HEK293 (cell line): ENCODE data around the gene MYH7B.

Experiments used
- CTCF ChIA-PET: fragments of 350-600 bp; formaldehyde crosslinking; extraction: SDS; loops from one replicate; lab custom pipeline; 2021; ENCODE audit warnings: antibody characterized with exemption; lab: Yijun Ruan, JAX
- POLR2A ChIA-PET: fragments of 300-600 bp; formaldehyde crosslinking; extraction: SDS; loops from one replicate; lab custom pipeline; 2020; ENCODE audit warnings: antibody characterized with exemption, inconsistent platforms; lab: Yijun Ruan, JAX
- H3K27ac ChIP-seq: fragments of 200-500 bp; sonication (Bioruptor generic); 2 replicates; pipeline ENCODE4 v1.5.1; 2014; ENCODE audit warnings: low read depth, low read length, control low read depth, inconsistent platforms; ENCODE audit errors: extremely low read depth
- H3K36me3 ChIP-seq, 2 experiments: fragments of 200-500 bp in 1 of 2; sonication (Bioruptor generic) in 1 of 2; 1 replicate in 1 of 2; 2 replicates in 1 of 2; pipeline ENCODE4 v1.5.1; 2014 to 2017; ENCODE audit warnings: inconsistent platforms in 2 of 2, low read length in 2 of 2; ENCODE audit not compliant: control insufficient read depth in 2 of 2, insufficient read depth in 1 of 2
- H3K4me1 ChIP-seq: fragments of 200-500 bp; sonication (Bioruptor generic); 2 replicates; pipeline ENCODE4 v1.5.1; 2014; ENCODE audit warnings: mild to moderate bottlenecking, low read length, inconsistent platforms; ENCODE audit not compliant: control insufficient read depth, insufficient read depth
- H3K4me3 ChIP-seq: 2 replicates; pipeline ENCODE4 v1.5.1; 2011; ENCODE audit warnings: low read depth, mild to moderate bottlenecking, control low read depth, low read length, moderate library complexity
- H3K9me3 ChIP-seq: fragments of 200-500 bp; sonication (Bioruptor generic); 2 replicates; pipeline ENCODE4 v1.5.1; 2014; ENCODE audit warnings: low read depth, low read length, inconsistent platforms; ENCODE audit not compliant: control insufficient read depth, insufficient read depth
- GLIS1 ChIP-seq: fragments of 450-650 bp; formaldehyde crosslinking; IDR thresholded peaks from 2 replicates; pipeline ENCODE4 v1.5.1; 2016; ENCODE audit warnings: missing biosample characterization, missing genetic modification characterization
- KLF7 ChIP-seq: fragments of 450-650 bp; formaldehyde crosslinking; IDR thresholded peaks from 2 replicates; pipeline ENCODE4 v1.5.1; 2016; ENCODE audit warnings: missing biosample characterization, missing genetic modification characterization, borderline replicate concordance
- SCRT1 ChIP-seq: fragments of 450-650 bp; formaldehyde crosslinking; IDR thresholded peaks from 2 replicates; pipeline ENCODE4 v1.5.1; 2016; ENCODE audit warnings: missing biosample characterization, missing genetic modification characterization, borderline replicate concordance
- WT1 ChIP-seq: fragments of 450-650 bp; formaldehyde crosslinking; IDR thresholded peaks from 2 replicates; pipeline ENCODE4 v1.5.1; 2016; ENCODE audit warnings: missing biosample characterization, missing genetic modification characterization
- ZBTB10 ChIP-seq: fragments of 450-650 bp; formaldehyde crosslinking; IDR thresholded peaks from 2 replicates; pipeline ENCODE4 v1.5.1; 2016; ENCODE audit warnings: missing biosample characterization, missing genetic modification characterization
- ZBTB6 ChIP-seq: fragments of 450-650 bp; formaldehyde crosslinking; IDR thresholded peaks from 2 replicates; pipeline ENCODE4 v1.5.1; 2017; ENCODE audit warnings: missing biosample characterization, missing genetic modification characterization
- ZNF132 ChIP-seq: fragments of 450-650 bp; formaldehyde crosslinking; IDR thresholded peaks from 2 replicates; pipeline ENCODE4 v1.5.1; 2017; ENCODE audit warnings: missing biosample characterization, missing genetic modification characterization, borderline replicate concordance
- ZNF148 ChIP-seq: fragments of 450-650 bp; formaldehyde crosslinking; IDR thresholded peaks from 2 replicates; pipeline ENCODE4 v1.5.0; 2017; ENCODE audit warnings: missing biosample characterization, missing genetic modification characterization, borderline replicate concordance
- ZNF18 ChIP-seq: fragments of 450-650 bp; formaldehyde crosslinking; IDR thresholded peaks from 2 replicates; pipeline ENCODE4 v1.5.1; 2016; ENCODE audit warnings: missing biosample characterization, missing genetic modification characterization
- ZNF202 ChIP-seq: fragments of 450-650 bp; formaldehyde crosslinking; IDR thresholded peaks from 2 replicates; pipeline ENCODE4 v1.5.1; 2016; ENCODE audit warnings: missing biosample characterization, missing genetic modification characterization, borderline replicate concordance
- ZNF214 ChIP-seq: fragments of 450-650 bp; formaldehyde crosslinking; IDR thresholded peaks from 2 replicates; pipeline ENCODE4 v1.5.1; 2017; ENCODE audit warnings: missing biosample characterization, mild to moderate bottlenecking, missing genetic modification characterization, borderline replicate concordance
- ZNF223 ChIP-seq: fragments of 450-650 bp; formaldehyde crosslinking; IDR thresholded peaks from 2 replicates; pipeline ENCODE4 v1.5.1; 2016; ENCODE audit warnings: missing biosample characterization, missing genetic modification characterization
- ZNF24 ChIP-seq: fragments of 450-650 bp; formaldehyde crosslinking; IDR thresholded peaks from 2 replicates; pipeline ENCODE4 v1.5.1; 2016; ENCODE audit warnings: missing biosample characterization, missing genetic modification characterization
- ZNF280C ChIP-seq: fragments of 450-650 bp; formaldehyde crosslinking; IDR thresholded peaks from 2 replicates; pipeline ENCODE4 v1.5.1; 2016; ENCODE audit warnings: missing biosample characterization, missing genetic modification characterization
- ZNF292 ChIP-seq: fragments of 450-650 bp; formaldehyde crosslinking; IDR thresholded peaks from 2 replicates; pipeline ENCODE4 v1.5.1; 2016; ENCODE audit warnings: low read depth, missing biosample characterization, missing genetic modification characterization, borderline replicate concordance
- ZNF354C ChIP-seq: fragments of 450-650 bp; formaldehyde crosslinking; IDR thresholded peaks from 2 replicates; pipeline ENCODE4 v1.5.1; 2016; ENCODE audit warnings: missing biosample characterization, missing genetic modification characterization, low read depth, borderline replicate concordance
- ZNF391 ChIP-seq: fragments of 450-650 bp; formaldehyde crosslinking; IDR thresholded peaks from 2 replicates; pipeline ENCODE4 v1.5.1; 2016; ENCODE audit warnings: low read depth, missing biosample characterization, missing genetic modification characterization, borderline replicate concordance
- ZNF549 ChIP-seq: fragments of 450-650 bp; IDR thresholded peaks from 2 replicates; pipeline ENCODE4 v1.5.1; 2018; ENCODE audit warnings: missing biosample characterization, missing genetic modification characterization, mild to moderate bottlenecking, inconsistent platforms, moderate library complexity
- ZNF558 ChIP-seq: fragments of 450-650 bp; formaldehyde crosslinking; IDR thresholded peaks from 2 replicates; pipeline ENCODE4 v1.5.1; 2016; ENCODE audit warnings: missing biosample characterization, missing genetic modification characterization
- ZNF561 ChIP-seq: fragments of 450-650 bp; IDR thresholded peaks from 2 replicates; pipeline ENCODE4 v1.5.1; 2018; ENCODE audit warnings: missing biosample characterization, missing genetic modification characterization, borderline replicate concordance
- ZNF571 ChIP-seq: fragments of 450-650 bp; formaldehyde crosslinking; IDR thresholded peaks from 2 replicates; pipeline ENCODE4 v1.5.0; 2017; ENCODE audit warnings: missing biosample characterization, missing genetic modification characterization
- ZNF629 ChIP-seq: fragments of 450-650 bp; formaldehyde crosslinking; IDR thresholded peaks from 2 replicates; pipeline ENCODE4 v1.5.1; 2017; ENCODE audit warnings: missing biosample characterization, missing genetic modification characterization
- ZNF660 ChIP-seq: fragments of 450-650 bp; IDR thresholded peaks from 2 replicates; pipeline ENCODE4 v1.5.1; 2018; ENCODE audit warnings: missing biosample characterization, mild to moderate bottlenecking, missing genetic modification characterization
- ZNF701 ChIP-seq: fragments of 450-650 bp; formaldehyde crosslinking; IDR thresholded peaks from 2 replicates; pipeline ENCODE4 v1.5.1; 2016; ENCODE audit warnings: missing biosample characterization, missing genetic modification characterization
- ZNF785 ChIP-seq: fragments of 450-650 bp; formaldehyde crosslinking; IDR thresholded peaks from 2 replicates; pipeline ENCODE4 v1.5.1; 2016; ENCODE audit warnings: missing biosample characterization, missing genetic modification characterization
- ZNF792 ChIP-seq: fragments of 450-650 bp; formaldehyde crosslinking; IDR thresholded peaks from 2 replicates; pipeline ENCODE4 v1.5.1; 2016; ENCODE audit warnings: missing biosample characterization, missing genetic modification characterization
- ZSCAN30 ChIP-seq: fragments of 450-650 bp; IDR thresholded peaks from 2 replicates; pipeline ENCODE4 v1.5.1; 2018; ENCODE audit warnings: missing biosample characterization, mild to moderate bottlenecking, missing genetic modification characterization, moderate library complexity

Gene MYH7B

GRCh38 chr20:34943808-34944567 lies 11.7 kb upstream of the MYH7B start:
- ChIA-PET CTCF (interaction anchor here (1.0 to 1.1 kb wide), 3 partner anchors 69 to 110 kb away, joined by 3 read pairs; no protein-coding TSS in a partner anchor), POLR2A (interaction anchor here (0.5 to 0.8 kb wide), 2 partner anchors 12 to 445 kb away, joined by 3 read pairs; partner anchors contain the start of genes GSS and MYH7B)
- Histone ChIP-seq H3K9me3 (no peaks in the 10 kb centered on the region), H3K36me3 (peaks cover 5 to 77% of the 10 kb centered on the region in 2 experiments), H3K4me1 (no peaks in the 10 kb centered on the region), H3K27ac (peak overlapping the region; percentile 37; the same call in 1 of the 2 replicates), H3K4me3 (no peak overlapping the region)
- TF ChIP-seq ZNF701 (no peak), ZNF792 (tag by site-specific recombination) (no peak), WT1 (no peak), ZNF280C (tag by site-specific recombination) (no peak), ZSCAN30 (tag by site-specific recombination) (no peak), ZBTB10 (tag by site-specific recombination) (no peak), ZNF391 (tag by site-specific recombination) (no peak), ZBTB6 (tag by site-specific recombination) (no peak), ZNF660 (tag by site-specific recombination) (0 out of 2 replicates have a peak, but pooled peaks have one; percentile 48), ZNF24 (tag by site-specific recombination) (peak; percentile 75), ZNF148 (no peak), KLF7 (tag by site-specific recombination) (no peak), ZNF629 (tag by site-specific recombination) (no peak), ZNF214 (tag by site-specific recombination) (no peak), ZNF132 (tag by site-specific recombination) (no peak), ZNF202 (tag by site-specific recombination) (no peak), ZNF785 (tag by site-specific recombination) (no peak), GLIS1 (tag by site-specific recombination) (no peak), ZNF354C (tag by site-specific recombination) (no peak), ZNF292 (tag by site-specific recombination) (no peak), SCRT1 (tag by site-specific recombination) (no peak), ZNF561 (tag by site-specific recombination) (no peak), ZNF571 (tag by site-specific recombination) (no peak), ZNF549 (tag by site-specific recombination) (no peak), ZNF18 (no peak), ZNF558 (tag by site-specific recombination) (no peak), ZNF223 (tag by site-specific recombination) (no peak)
